H1 (cell line): ENCODE results near the gene ANKRD11. TPM values are rescaled to one million over a fixed set of nuclear protein-coding genes. Genes with fewer than 3 reads are reported as not detected.

Source experiments
- CTCF ChIA-PET: fragments of 300-600 bp; sonication (Branson Sonifier 250); formaldehyde crosslinking; loops from one replicate; lab custom pipeline; 2021; ENCODE audit not compliant: partially characterized antibody; lab: Charles Lee
- POLR2A ChIA-PET: fragments of 300-600 bp; sonication (Branson Sonifier 250); formaldehyde crosslinking; loops from one replicate; lab custom pipeline; 2021; ENCODE audit warnings: inconsistent platforms; ENCODE audit not compliant: partially characterized antibody; lab: Charles Lee
- DNase-seq, 2 experiments: peaks; one replicate each; pipeline versions ENCODE4 v3.0.0 to v3.0.0-alpha.2; 2010 to 2022; ENCODE audit warnings: low spot score in 2 of 2, low read depth in 1 of 2, mixed read lengths in 1 of 2
- FAIRE-seq: peaks from 2 replicates; lab custom pipeline; 2011; peaks lifted over from hg19 to GRCh38; lab: Jason Lieb, UNC
- H2AFZ ChIP-seq: 2 replicates; pipeline ENCODE4 v1.8.1; 2012; ENCODE audit warnings: low read length, inconsistent platforms
- H2AK5ac ChIP-seq: 2 replicates; pipeline ENCODE4 v1.6.1; 2013; ENCODE audit warnings: low read depth, low read length
- H2BK120ac ChIP-seq: replicated peaks from 2 replicates; pipeline ENCODE3; 2013; ENCODE audit warnings: low read depth, low read length, inconsistent platforms
- H2BK12ac ChIP-seq: 2 replicates; pipeline ENCODE4 v1.6.1; 2013; ENCODE audit warnings: low read depth, low read length
- H2BK15ac ChIP-seq: 2 replicates; pipeline ENCODE4 v1.6.1; 2013; ENCODE audit warnings: low read length
- H2BK20ac ChIP-seq: 2 replicates; pipeline ENCODE4 v1.6.1; 2013; ENCODE audit warnings: low read length
- H2BK5ac ChIP-seq: 2 replicates; pipeline ENCODE4 v1.6.1; 2013; ENCODE audit warnings: low read depth, low read length
- H3K14ac ChIP-seq: 2 replicates; pipeline ENCODE4 v1.6.1; 2013; ENCODE audit warnings: inconsistent platforms; ENCODE audit not compliant: insufficient read length
- H3K18ac ChIP-seq: 2 replicates; pipeline ENCODE4 v1.6.1; 2013; ENCODE audit warnings: low read length; ENCODE audit errors: extremely low read depth
- H3K23ac ChIP-seq: 2 replicates; pipeline ENCODE4 v1.6.1; 2013; ENCODE audit warnings: inconsistent platforms; ENCODE audit not compliant: insufficient read length
- H3K23me2 ChIP-seq: 2 replicates; pipeline ENCODE4 v1.6.1; 2013; ENCODE audit warnings: low read depth, low read length
- H3K27ac ChIP-seq: 2 replicates; pipeline ENCODE4 v1.6.1; 2011; ENCODE audit warnings: low read depth, low read length, inconsistent platforms
- H3K27me3 ChIP-seq, 4 experiments: replicated peaks in 1 of 4; 1 replicate in 1 of 4; 2 replicates in 3 of 4; pipeline versions ENCODE4 v1.6.1 to v1.8.1; 2011 to 2013; ENCODE audit warnings: low read length in 3 of 4, mild to moderate bottlenecking in 3 of 4, inconsistent platforms in 2 of 4, mixed read lengths in 2 of 4, moderate library complexity in 1 of 4; ENCODE audit not compliant: control insufficient read depth in 3 of 4, insufficient read depth in 3 of 4; ENCODE audit errors: extremely low read depth in 1 of 4
- H3K36me3 ChIP-seq, 4 experiments: 2 replicates each; pipeline versions ENCODE4 v1.6.1 to v1.8.1; 2011 to 2013; ENCODE audit warnings: mild to moderate bottlenecking in 4 of 4, low read length in 3 of 4, moderate library complexity in 2 of 4, control low read depth in 1 of 4, inconsistent platforms in 1 of 4; ENCODE audit not compliant: insufficient read depth in 4 of 4, control insufficient read depth in 2 of 4
- H3K4ac ChIP-seq: replicated peaks from 2 replicates; pipeline ENCODE3; 2013; ENCODE audit warnings: low read length, low read depth, mixed read lengths, inconsistent platforms; ENCODE audit not compliant: insufficient read length
- H3K4me1 ChIP-seq, 4 experiments: replicated peaks in 1 of 4; 1 replicate in 1 of 4; 2 replicates in 3 of 4; pipeline versions ENCODE4 v1.6.1 to v1.8.1; 2011 to 2013; ENCODE audit warnings: low read length in 3 of 4, inconsistent platforms in 2 of 4, mixed read lengths in 1 of 4; ENCODE audit not compliant: insufficient read depth in 4 of 4, control insufficient read depth in 3 of 4
- H3K4me2 ChIP-seq, 2 experiments: 2 replicates each; pipeline versions ENCODE4 v1.6.1 to v1.8.1; 2011 to 2013; ENCODE audit warnings: low read depth in 2 of 2, low read length in 2 of 2, control low read depth in 1 of 2, inconsistent platforms in 1 of 2, mild to moderate bottlenecking in 1 of 2; ENCODE audit not compliant: insufficient read depth in 1 of 2
- H3K4me3 ChIP-seq, 4 experiments: fragments of 200-600, 300-600 bp in 1 of 4; sonication (generic), shearing (Covaris generic), sonication (Bioruptor Twin) in 1 of 4; 2 replicates each; pipeline versions ENCODE4 v1.5.1 to v1.8.1; 2011 to 2016; ENCODE audit warnings: low read length in 4 of 4, low read depth in 3 of 4, control low read depth in 2 of 4, inconsistent platforms in 2 of 4, mild to moderate bottlenecking in 2 of 4, mixed read lengths in 1 of 4, moderate library complexity in 1 of 4; ENCODE audit not compliant: insufficient read depth in 2 of 4; ENCODE audit errors: extremely low read depth in 1 of 4
- H3K56ac ChIP-seq: replicated peaks from 2 replicates; pipeline ENCODE3; 2013; ENCODE audit warnings: low read depth, mild to moderate bottlenecking, mixed read lengths, low read length, inconsistent platforms; ENCODE audit not compliant: insufficient read length
- H3K79me1 ChIP-seq: 2 replicates; pipeline ENCODE4 v1.6.1; 2013; ENCODE audit warnings: low read depth, low read length, control low read depth
- H3K79me2 ChIP-seq, 2 experiments: 2 replicates each; pipeline versions ENCODE4 v1.6.1 to v1.8.1; 2012 to 2013; ENCODE audit warnings: low read length in 2 of 2, mild to moderate bottlenecking in 2 of 2, inconsistent platforms in 1 of 2; ENCODE audit not compliant: insufficient read depth in 2 of 2, control insufficient read depth in 1 of 2
- H3K9ac ChIP-seq, 4 experiments: replicated peaks in 1 of 4; 1 replicate in 1 of 4; 2 replicates in 3 of 4; pipeline versions ENCODE4 v1.6.1 to v1.8.1; 2011 to 2013; ENCODE audit warnings: low read depth in 3 of 4, low read length in 3 of 4, control low read depth in 2 of 4, mild to moderate bottlenecking in 2 of 4, moderate library complexity in 2 of 4, inconsistent platforms in 1 of 4; ENCODE audit errors: extremely low read depth in 1 of 4
- H3K9me3 ChIP-seq, 2 experiments: 2 replicates each; pipeline versions ENCODE4 v1.6.1 to v1.8.1; 2012 to 2013; ENCODE audit warnings: mild to moderate bottlenecking in 2 of 2, moderate library complexity in 2 of 2, control low read depth in 1 of 2, inconsistent platforms in 1 of 2, low read depth in 1 of 2, low read length in 1 of 2, mixed read lengths in 1 of 2; ENCODE audit not compliant: insufficient read depth in 2 of 2
- H4K20me1 ChIP-seq, 2 experiments: replicated peaks in 1 of 2; 2 replicates each; pipeline versions ENCODE3 to v1.8.1; 2011 to 2013; ENCODE audit warnings: inconsistent platforms in 2 of 2, low read length in 2 of 2, mild to moderate bottlenecking in 1 of 2; ENCODE audit not compliant: insufficient read depth in 2 of 2, control insufficient read depth in 1 of 2
- H4K5ac ChIP-seq: 2 replicates; pipeline ENCODE4 v1.6.1; 2013; ENCODE audit warnings: low read length, low read depth, mixed read lengths, inconsistent platforms; ENCODE audit not compliant: insufficient read length
- H4K8ac ChIP-seq: 2 replicates; pipeline ENCODE4 v1.8.0; 2013; ENCODE audit warnings: mild to moderate bottlenecking, moderate library complexity, low read length, inconsistent platforms; ENCODE audit not compliant: insufficient read depth; ENCODE audit errors: extremely low read depth
- H4K91ac ChIP-seq: replicated peaks from 2 replicates; pipeline ENCODE3; 2013; ENCODE audit warnings: low read length, mixed read lengths, inconsistent platforms; ENCODE audit not compliant: insufficient read length
- CBX8 ChIP-seq: fragments of 300-800, 300-1000 bp; sonication (generic); IDR thresholded peaks from 2 replicates; pipeline ENCODE4 v1.7.1; 2016; ENCODE audit warnings: low read depth, low read length, borderline replicate concordance
- CTBP2 ChIP-seq: IDR thresholded peaks from 2 replicates; pipeline ENCODE4 v1.7.0; 2011; ENCODE audit warnings: borderline replicate concordance, mild to moderate bottlenecking, moderate library complexity, mixed read lengths, low read length; ENCODE audit not compliant: insufficient read depth, insufficient read length
- JUND ChIP-seq: IDR thresholded peaks from 2 replicates; pipeline ENCODE4 v1.6.1; 2011; ENCODE audit warnings: mild to moderate bottlenecking, improper control_type of control experiment, low read length
- MAFK ChIP-seq: IDR thresholded peaks from 2 replicates; pipeline ENCODE4 v1.6.1; 2012; ENCODE audit warnings: low read depth, mild to moderate bottlenecking, improper control_type of control experiment, low read length
- PHF8 ChIP-seq: fragments of 200-600 bp; sonication (generic); conservative IDR thresholded peaks from 2 replicates; pipeline ENCODE4 v1.7.1; 2012; ENCODE audit warnings: low read depth, mild to moderate bottlenecking, inconsistent platforms, low read length, moderate library complexity
- RAD21 ChIP-seq, 2 experiments: IDR thresholded peaks in 1 of 2; conservative IDR thresholded peaks in 1 of 2; 2 replicates each; pipeline ENCODE4 v1.6.1; 2011; ENCODE audit warnings: low read depth in 2 of 2, low read length in 2 of 2, improper control_type of control experiment in 1 of 2, inconsistent platforms in 1 of 2, mild to moderate bottlenecking in 1 of 2, moderate library complexity in 1 of 2
- RFX5 ChIP-seq: IDR thresholded peaks from 2 replicates; pipeline ENCODE4 v1.6.1; 2011; ENCODE audit warnings: low read depth, low read length, improper control_type of control experiment, borderline replicate concordance
- SIN3A ChIP-seq, 2 experiments: IDR thresholded peaks in 1 of 2; conservative IDR thresholded peaks in 1 of 2; 2 replicates each; pipeline ENCODE4 v1.6.1; 2011 to 2012; ENCODE audit warnings: low read length in 2 of 2, improper control_type of control experiment in 1 of 2, low read depth in 1 of 2, mild to moderate bottlenecking in 1 of 2
- WGBS, 2 experiments: shearing (Covaris generic) in 1 of 2; methylation state at CpG; one replicate each; pipeline versions ENCODE4 v1.1.6 to v1.1.7; 2013 to 2015; ENCODE audit warnings: low lambda C conversion rate in 2 of 2, mixed read lengths in 2 of 2, inconsistent platforms in 1 of 2, low coverage in 1 of 2, missing lambda C conversion rate in 1 of 2; ENCODE audit not compliant: insufficient replicate concordance in 2 of 2, insufficient coverage in 1 of 2, insufficient read length in 1 of 2; ENCODE audit errors: extremely low coverage in 1 of 2, missing lambda C conversion rate in 1 of 2; 5-methylcytosine and 5-hydroxymethylcytosine counted together
- polyA plus RNA-seq, 7 experiments: library from polyadenylated mRNA; depleted of rRNA in 3 of 7; stranded (reverse) in 5 of 7; unstranded in 2 of 7; fragments of >200 nt in 5 of 7; fragments of 200-250 nt in 2 of 7; gene quantifications; 1 replicate in 5 of 7; 2 replicates in 1 of 7; 4 replicates in 1 of 7; pipeline versions ENCODE4 v1.2.1 to v1.2.3, GENCODE V29; 2011 to 2013; ENCODE audit warnings: missing spikeins in 2 of 7, mixed read lengths in 2 of 7
- total RNA-seq: library from RNA; stranded (reverse); fragmentation: NEBNext Ultra II Directional; extraction: Animal tissue kit (Norgen Biotek cat#: 25700); gene quantifications from 2 replicates; pipeline ENCODE4 v1.2.1, GENCODE V29; 2021
- TF ChIP-seq, protein P1 (sequence below): IDR thresholded peaks from 2 replicates; pipeline ENCODE4 v1.6.1; 2012; ENCODE audit warnings: low read length, inconsistent platforms
- TF ChIP-seq, protein P2 (sequence below): IDR thresholded peaks from 2 replicates; pipeline ENCODE4 v1.6.1; 2011; ENCODE audit warnings: low read depth, mild to moderate bottlenecking, low read length; ENCODE audit not compliant: insufficient read depth

Gene ANKRD11
- total and polyA plus RNA-seq, 2 of the 8 experiments (the other 6 are each of a cell fraction or from before 2014, with no cell fraction given): 46.5 to 142 TPM

DNA sequence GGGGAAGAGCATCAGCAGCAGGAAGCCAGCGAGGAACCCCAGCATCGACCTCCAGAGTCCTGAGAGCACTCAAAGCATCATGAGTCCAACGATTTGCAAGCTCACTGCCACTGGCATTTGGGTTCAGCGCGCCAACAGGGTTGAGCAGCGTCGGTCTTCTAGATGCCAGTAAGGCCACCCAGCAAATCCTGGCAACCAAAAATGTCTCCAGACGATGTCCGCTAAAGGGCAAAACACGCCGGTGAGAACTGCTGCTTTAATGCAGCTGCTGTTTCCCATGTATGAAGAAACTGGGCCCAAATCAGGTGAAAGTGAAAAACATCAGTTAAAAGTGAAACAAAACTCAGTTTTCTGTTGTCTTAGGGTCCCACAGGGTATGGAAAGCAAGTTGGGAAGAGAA is 70.2 kb downstream of the ANKRD11 start:
- peaks cover 0 to 3% (median 0%) of the 10 kb centered on the region in 4 experiments; a peak in 1 of 8 replicates for H3K36me3 ChIP-seq
- H2BK120ac ChIP-seq: no peak overlapping the region
- H2BK12ac ChIP-seq: no peak overlapping the region
- H3K23me2 ChIP-seq: no peaks in the 10 kb centered on the region
- 85% methylated on average over 11 of the region's 11 CpGs; no CpG with 5 or more reads in 1 of the 2 experiments for WGBS, 2 experiments
- peaks cover 50% of the 10 kb centered on the region in 2 experiments for H4K20me1 ChIP-seq
- no peak for FAIRE-seq
- CTCF ChIA-PET: interaction anchor here (0.7 to 1.6 kb wide), 4 partner anchors 9 to 105 kb away, joined by 3 to 5 read pairs (median 3); no protein-coding TSS in a partner anchor
- no peak overlapping the region for H3K9ac ChIP-seq
- H2BK5ac ChIP-seq: no peak overlapping the region
- no peak overlapping the region for H3K4ac ChIP-seq
- no peaks in the 10 kb centered on the region for H3K9me3 ChIP-seq
- no peak overlapping the region for H4K91ac ChIP-seq
- H3K27me3 ChIP-seq: no peaks in the 10 kb centered on the region
- H2BK15ac ChIP-seq: no peak overlapping the region
- H3K4me1 ChIP-seq: peaks cover 6 to 17% (median 15%) of the 10 kb centered on the region in 4 experiments
- no peak overlapping the region for H3K4me3 ChIP-seq
- H2AFZ ChIP-seq: no peak overlapping the region
- POLR2A ChIA-PET: interaction anchor here (1.3 to 3.2 kb wide), 5 partner anchors 9 to 84 kb away, joined by 3 to 11 read pairs (median 5); no protein-coding TSS in a partner anchor
- H4K8ac ChIP-seq: no peak overlapping the region
- no peak overlapping the region for H3K4me2 ChIP-seq
- no peak overlapping the region for H3K27ac ChIP-seq
- H3K56ac ChIP-seq: no peak overlapping the region
- no peak overlapping the region for H4K5ac ChIP-seq
- peak overlapping the region; percentile 27; the same call in 1 of the 2 replicates for H3K18ac ChIP-seq
- DNase-seq: no peak
- H3K79me2 ChIP-seq: peaks cover 63 to 98% of the 10 kb centered on the region in 2 experiments
- H3K79me1 ChIP-seq: peaks cover 34% of the 10 kb centered on the region
- no peak overlapping the region for H3K23ac ChIP-seq
- H3K14ac ChIP-seq: no peak overlapping the region
- no peak overlapping the region for H2AK5ac ChIP-seq
- H2BK20ac ChIP-seq: no peak overlapping the region
- TF ChIP-seq SIN3A (conservative IDR thresholded peaks at IDR 0.05 in 1 of 2, IDR thresholded peaks at IDR 0.05 in 1 of 2; ENCODE audit: low read depth in 1 of 2, low read length in 2 of 2) (no peak), CTBP2 (no peak), MAFK (no peak), JUND (no peak), RFX5 (no peak), RAD21 (IDR thresholded peaks at IDR 0.05 in 1 of 2, conservative IDR thresholded peaks at IDR 0.05 in 1 of 2; ENCODE audit: low read depth in 2 of 2, low read length in 2 of 2) (no peak), PHF8 (no peak), CBX8 (no peak)
- TF ChIP-seq, protein P1, sequence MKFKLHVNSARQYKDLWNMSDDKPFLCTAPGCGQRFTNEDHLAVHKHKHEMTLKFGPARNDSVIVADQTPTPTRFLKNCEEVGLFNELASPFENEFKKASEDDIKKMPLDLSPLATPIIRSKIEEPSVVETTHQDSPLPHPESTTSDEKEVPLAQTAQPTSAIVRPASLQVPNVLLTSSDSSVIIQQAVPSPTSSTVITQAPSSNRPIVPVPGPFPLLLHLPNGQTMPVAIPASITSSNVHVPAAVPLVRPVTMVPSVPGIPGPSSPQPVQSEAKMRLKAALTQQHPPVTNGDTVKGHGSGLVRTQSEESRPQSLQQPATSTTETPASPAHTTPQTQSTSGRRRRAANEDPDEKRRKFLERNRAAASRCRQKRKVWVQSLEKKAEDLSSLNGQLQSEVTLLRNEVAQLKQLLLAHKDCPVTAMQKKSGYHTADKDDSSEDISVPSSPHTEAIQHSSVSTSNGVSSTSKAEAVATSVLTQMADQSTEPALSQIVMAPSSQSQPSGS: no peak
- TF ChIP-seq, protein P2, sequence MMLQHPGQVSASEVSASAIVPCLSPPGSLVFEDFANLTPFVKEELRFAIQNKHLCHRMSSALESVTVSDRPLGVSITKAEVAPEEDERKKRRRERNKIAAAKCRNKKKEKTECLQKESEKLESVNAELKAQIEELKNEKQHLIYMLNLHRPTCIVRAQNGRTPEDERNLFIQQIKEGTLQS: no peak
